ENCODE measurements around the gene SUGT1. TPM values are rescaled to one million over a fixed set of nuclear protein-coding genes. Genes with fewer than 3 reads are reported as not detected.

SUGT1 gene
- total RNA-seq, 2 experiments from 2014 or later = 32.1 to 59.0 TPM

GRCh38 chr13:52737451-52737850 is 84.8 kb downstream of the SUGT1 start:
- H3K36me3 ChIP-seq (ENCODE audit: insufficient read depth, low read length) = no peaks in the 10 kb centered on the region
- no TSS peak for BruUV-seq (replicated peaks)
- POLR2A ChIA-PET = interaction anchor here (0.6 to 1.6 kb wide), 4 partner anchors 13 to 481 kb away, joined by 3 to 7 read pairs (median 3); no protein-coding TSS in a partner anchor

GRCh38 chr13:52737965-52738364 is 85.3 kb downstream of the SUGT1 start:
- Histone ChIP-seq H3K4me2 (ENCODE audit: low read length) (no peak overlapping the region), H2AFZ (ENCODE audit: low read length) (no peak overlapping the region), H3K36me3 (ENCODE audit: insufficient read depth, low read length) (no peaks in the 10 kb centered on the region), H3K27ac (ENCODE audit: low read depth, low read length, poor library complexity, severe bottlenecking) (no peak overlapping the region), H4K20me1 (ENCODE audit: insufficient read depth, low read length) (no peaks in the 10 kb centered on the region), H3K4me1 (ENCODE audit: insufficient read depth, low read length, poor library complexity, severe bottlenecking) (no peaks in the 10 kb centered on the region), H3K79me2 (ENCODE audit: insufficient read depth, low read depth, low read length) (no peaks in the 10 kb centered on the region), H3K9me3 (ENCODE audit: low read length) (no peaks in the 10 kb centered on the region), H3K4me3 (ENCODE audit: low read depth, low read length, poor library complexity, severe bottlenecking) (no peak overlapping the region), H3K9me2 (ENCODE audit: insufficient read depth, low read length) (no peaks in the 10 kb centered on the region)
- TF ChIP-seq CTCF (conservative IDR thresholded peaks at IDR 0.05; ENCODE audit: low read length) = no peak
- no peak for TF ChIP-seq EZH2phosphoT487 (IDR thresholded peaks at IDR 0.05; ENCODE audit: borderline replicate concordance, low read depth, low read length)
- ChIA-PET POLR2A (interaction anchor here (0.6 to 1.6 kb wide), 4 partner anchors 13 to 481 kb away, joined by 3 to 7 read pairs (median 3); no protein-coding TSS in a partner anchor), CTCF (ENCODE audit: unreplicated experiment) (no interaction called here)
- no peak for DNase-seq (ENCODE audit: low spot score)
- BruUV-seq (replicated peaks) = no TSS peak
- intact Hi-C loops (cut with micrococcal nuclease; ENCODE audit: unreplicated experiment) = no loop called here

More at GRCh38 chr13:52737451-52737850, 84.8 kb downstream of the SUGT1 start:
- intact Hi-C loops (cut with micrococcal nuclease; ENCODE audit: unreplicated experiment) = no loop called here
- no peak for DNase-seq (ENCODE audit: low spot score)
- Histone ChIP-seq H3K9me3 (ENCODE audit: low read length) (no peaks in the 10 kb centered on the region), H4K20me1 (ENCODE audit: insufficient read depth, low read length) (no peaks in the 10 kb centered on the region), H3K4me1 (ENCODE audit: insufficient read depth, low read length, poor library complexity, severe bottlenecking) (no peaks in the 10 kb centered on the region), H2AFZ (ENCODE audit: low read length) (no peak overlapping the region), H3K4me2 (ENCODE audit: low read length) (no peak overlapping the region), H3K27ac (ENCODE audit: low read depth, low read length, poor library complexity, severe bottlenecking) (no peak overlapping the region), H3K79me2 (ENCODE audit: insufficient read depth, low read depth, low read length) (no peaks in the 10 kb centered on the region), H3K9me2 (ENCODE audit: insufficient read depth, low read length) (no peaks in the 10 kb centered on the region), H3K4me3 (ENCODE audit: low read depth, low read length, poor library complexity, severe bottlenecking) (no peak overlapping the region)
- TF ChIP-seq CTCF (conservative IDR thresholded peaks at IDR 0.05; ENCODE audit: low read length) (no peak), EZH2phosphoT487 (IDR thresholded peaks at IDR 0.05; ENCODE audit: borderline replicate concordance, low read depth, low read length) (no peak)
- CTCF ChIA-PET (ENCODE audit: unreplicated experiment) = no interaction called here

GRCh38 chr13:52738719-52739467 is 86.3 kb downstream of the SUGT1 start:
- Histone ChIP-seq H3K27ac (ENCODE audit: low read depth, low read length, poor library complexity, severe bottlenecking) (no peak overlapping the region), H3K4me1 (ENCODE audit: insufficient read depth, low read length, poor library complexity, severe bottlenecking) (no peaks in the 10 kb centered on the region), H3K9me3 (ENCODE audit: low read length) (no peaks in the 10 kb centered on the region), H4K20me1 (ENCODE audit: insufficient read depth, low read length) (no peaks in the 10 kb centered on the region), H3K4me3 (ENCODE audit: low read depth, low read length, poor library complexity, severe bottlenecking) (no peak overlapping the region), H3K79me2 (ENCODE audit: insufficient read depth, low read depth, low read length) (no peaks in the 10 kb centered on the region), H3K9me2 (ENCODE audit: insufficient read depth, low read length) (no peaks in the 10 kb centered on the region), H3K36me3 (ENCODE audit: insufficient read depth, low read length) (no peaks in the 10 kb centered on the region), H2AFZ (ENCODE audit: low read length) (no peak overlapping the region), H3K4me2 (ENCODE audit: low read length) (no peak overlapping the region)
- TF ChIP-seq EZH2phosphoT487 (IDR thresholded peaks at IDR 0.05; ENCODE audit: borderline replicate concordance, low read depth, low read length) = no peak
- no peak for TF ChIP-seq CTCF (conservative IDR thresholded peaks at IDR 0.05; ENCODE audit: low read length)
- DNase-seq (ENCODE audit: low spot score) = no peak
- intact Hi-C loops (cut with micrococcal nuclease; ENCODE audit: unreplicated experiment) = no loop called here
- ChIA-PET POLR2A (interaction anchor here (1.6 kb wide), 1 partner anchor 14 kb away, joined by 7 read pairs; no protein-coding TSS in a partner anchor), CTCF (ENCODE audit: unreplicated experiment) (no interaction called here)
- BruUV-seq (replicated peaks) = no TSS peak

Measured in OCI-LY7 (cell line).